NB4 (cell line): Measurements from ENCODE around the gene SRRM2.
A peak's percentile ranks its signal among the peaks of the same experiment; 100 is the strongest.
"Not testable (repeated sequence)": the region's sequence is repeated elsewhere in the genome, so short reads cannot be mapped to it uniquely, and the experiment has no call there.

Source experiments
- DNase-seq: peaks from one replicate; pipeline ENCODE4 v3.0.0; 2010; ENCODE audit warnings: low read depth
- H3K4me3 ChIP-seq: one replicate; pipeline ENCODE4 v1.5.1; 2011; ENCODE audit warnings: mild to moderate bottlenecking, low read depth, low read length, moderate library complexity
- MYC ChIP-seq: IDR thresholded peaks from 2 replicates; pipeline ENCODE4 v1.6.1; 2011; ENCODE audit warnings: low read depth, low read length
- POLR2A ChIP-seq: IDR thresholded peaks from 2 replicates; pipeline ENCODE4 v1.6.1; 2011; ENCODE audit warnings: mild to moderate bottlenecking; ENCODE audit not compliant: insufficient read length; ENCODE audit errors: extremely low read depth
- TF ChIP-seq, protein P1 (sequence below): IDR thresholded peaks from 2 replicates; pipeline ENCODE4 v1.6.1; 2011; ENCODE audit warnings: low read depth, low read length
- TF ChIP-seq, protein P2 (sequence below): IDR thresholded peaks from one replicate; pipeline ENCODE4 v1.5.1; 2012; ENCODE audit warnings: low read depth, low read length

SRRM2 gene

DNA sequence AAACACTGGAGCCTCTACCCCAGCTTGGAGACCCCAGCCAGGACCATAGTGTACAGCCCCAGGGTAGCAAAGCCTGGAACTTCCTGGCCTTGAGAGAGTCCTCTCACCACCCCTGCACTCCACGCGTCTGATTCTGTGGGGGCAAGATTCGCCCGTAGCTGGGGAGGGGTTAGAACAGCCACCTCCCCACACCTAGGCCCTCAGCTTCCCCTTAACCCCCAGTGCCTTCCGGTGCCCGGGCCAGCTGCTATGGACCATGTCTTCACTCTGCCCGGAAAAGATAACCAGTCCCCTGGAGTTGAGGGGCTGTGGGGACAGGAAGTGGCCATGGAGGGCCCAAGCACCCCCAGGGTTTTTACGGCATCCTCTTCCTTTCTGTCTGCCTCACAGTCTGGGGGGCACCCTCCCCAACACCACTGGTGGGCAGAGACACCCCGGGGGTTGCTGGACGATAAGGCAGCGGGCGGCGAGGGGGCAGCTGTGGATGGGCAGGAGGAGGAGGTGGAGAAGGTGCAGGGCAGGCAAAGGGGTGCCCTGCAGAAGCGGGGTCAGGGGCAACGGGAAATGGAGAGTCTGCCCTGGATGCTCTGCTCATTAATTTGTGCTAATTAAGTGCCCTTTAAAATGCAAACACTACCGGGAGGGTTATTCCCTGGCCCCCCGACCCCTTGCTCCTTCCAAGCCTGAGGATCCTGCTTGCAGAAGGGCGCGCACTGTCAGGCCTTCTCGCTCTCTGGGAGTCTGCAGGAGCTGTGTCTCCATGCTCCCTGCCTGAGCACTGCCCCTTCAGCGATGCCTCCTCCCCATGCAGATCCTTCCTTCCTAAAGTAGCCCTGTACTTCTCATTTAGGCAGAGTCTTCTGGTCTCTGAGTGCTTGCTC lies 34.8 kb upstream of the SRRM2 start:
- no peak overlapping the region for H3K4me3 ChIP-seq
- DNase-seq: no peak
- TF ChIP-seq MYC (no peak), POLR2A (no peak)
- TF ChIP-seq, protein P1, sequence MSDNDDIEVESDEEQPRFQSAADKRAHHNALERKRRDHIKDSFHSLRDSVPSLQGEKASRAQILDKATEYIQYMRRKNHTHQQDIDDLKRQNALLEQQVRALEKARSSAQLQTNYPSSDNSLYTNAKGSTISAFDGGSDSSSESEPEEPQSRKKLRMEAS: no peak
- TF ChIP-seq, protein P2, sequence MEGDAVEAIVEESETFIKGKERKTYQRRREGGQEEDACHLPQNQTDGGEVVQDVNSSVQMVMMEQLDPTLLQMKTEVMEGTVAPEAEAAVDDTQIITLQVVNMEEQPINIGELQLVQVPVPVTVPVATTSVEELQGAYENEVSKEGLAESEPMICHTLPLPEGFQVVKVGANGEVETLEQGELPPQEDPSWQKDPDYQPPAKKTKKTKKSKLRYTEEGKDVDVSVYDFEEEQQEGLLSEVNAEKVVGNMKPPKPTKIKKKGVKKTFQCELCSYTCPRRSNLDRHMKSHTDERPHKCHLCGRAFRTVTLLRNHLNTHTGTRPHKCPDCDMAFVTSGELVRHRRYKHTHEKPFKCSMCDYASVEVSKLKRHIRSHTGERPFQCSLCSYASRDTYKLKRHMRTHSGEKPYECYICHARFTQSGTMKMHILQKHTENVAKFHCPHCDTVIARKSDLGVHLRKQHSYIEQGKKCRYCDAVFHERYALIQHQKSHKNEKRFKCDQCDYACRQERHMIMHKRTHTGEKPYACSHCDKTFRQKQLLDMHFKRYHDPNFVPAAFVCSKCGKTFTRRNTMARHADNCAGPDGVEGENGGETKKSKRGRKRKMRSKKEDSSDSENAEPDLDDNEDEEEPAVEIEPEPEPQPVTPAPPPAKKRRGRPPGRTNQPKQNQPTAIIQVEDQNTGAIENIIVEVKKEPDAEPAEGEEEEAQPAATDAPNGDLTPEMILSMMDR: no peak

DNA sequence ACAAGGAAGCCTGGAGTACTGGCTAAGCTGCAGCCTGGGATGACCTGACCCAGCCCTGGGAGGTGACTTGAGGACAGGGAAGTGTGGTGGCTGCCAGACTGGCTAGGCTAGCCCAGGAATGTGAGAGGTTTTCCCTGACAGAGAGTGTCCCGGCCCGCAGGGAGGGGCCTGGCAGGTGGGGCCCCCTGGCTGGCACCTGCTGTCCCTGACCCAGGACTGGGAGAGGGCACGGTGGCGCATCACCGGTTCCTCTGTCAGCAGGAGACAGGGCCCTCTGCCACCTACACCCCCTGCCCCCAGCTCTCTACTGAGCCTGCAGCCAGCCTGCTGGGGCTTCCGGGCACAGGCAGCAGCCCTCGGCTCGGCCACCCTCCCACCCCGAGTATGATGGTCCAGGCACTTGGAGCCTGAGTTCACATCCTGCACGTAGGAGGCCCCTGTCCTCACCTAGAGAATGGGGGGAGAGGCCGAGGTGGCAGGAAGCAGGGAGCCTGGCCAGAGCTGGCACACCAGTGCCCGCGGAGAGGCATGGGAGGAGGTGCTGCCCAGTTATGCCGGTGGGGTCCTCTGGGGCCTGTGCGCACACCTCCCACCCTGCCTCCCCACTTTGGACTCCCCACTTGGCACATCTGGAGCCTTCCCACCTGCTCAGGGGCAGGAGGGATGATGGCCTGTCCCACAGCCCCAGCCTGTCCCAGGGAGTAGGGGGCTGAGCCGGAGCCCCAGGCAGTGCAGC lies 32.9 kb upstream of the SRRM2 start:
- no peak for DNase-seq
- TF ChIP-seq MYC (no peak), POLR2A (no peak)
- TF ChIP-seq, protein P2: no peak
- TF ChIP-seq, protein P1: no peak
- no peak overlapping the region for H3K4me3 ChIP-seq

DNA sequence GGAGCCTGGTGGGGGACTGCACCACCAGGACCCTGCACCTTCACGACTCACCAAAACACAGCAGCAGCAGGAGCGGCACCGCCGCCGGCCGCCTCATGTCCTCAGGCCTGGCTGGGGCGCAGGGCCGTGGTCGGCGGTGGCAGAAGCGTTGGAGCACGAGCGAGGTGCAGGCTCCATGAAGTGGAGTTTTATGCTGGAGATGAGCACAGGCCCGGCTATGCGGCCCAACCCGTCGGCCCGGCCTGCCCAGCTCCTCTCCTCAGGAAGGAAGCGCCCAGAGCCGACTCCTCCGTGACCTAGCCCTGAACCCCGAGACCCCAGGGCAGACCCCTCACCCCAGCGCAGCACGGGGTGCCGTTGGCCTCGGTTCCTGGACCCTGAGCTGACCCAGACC lies 32.4 kb upstream of the SRRM2 start, which contains the start of gene PRSS27:
TSS of gene PRSS27 (minus strand) at position 161 of the 394 bp plus-strand sequence. CDS start at position 97, 64 bp downstream.
- peak within 1 kb of the TSS; percentile 40 for H3K4me3 ChIP-seq
- no peak for DNase-seq
- TF ChIP-seq, protein P1: no peak
- TF ChIP-seq POLR2A: no peak
- TF ChIP-seq MYC: no peak
- TF ChIP-seq, protein P2: no peak

DNA sequence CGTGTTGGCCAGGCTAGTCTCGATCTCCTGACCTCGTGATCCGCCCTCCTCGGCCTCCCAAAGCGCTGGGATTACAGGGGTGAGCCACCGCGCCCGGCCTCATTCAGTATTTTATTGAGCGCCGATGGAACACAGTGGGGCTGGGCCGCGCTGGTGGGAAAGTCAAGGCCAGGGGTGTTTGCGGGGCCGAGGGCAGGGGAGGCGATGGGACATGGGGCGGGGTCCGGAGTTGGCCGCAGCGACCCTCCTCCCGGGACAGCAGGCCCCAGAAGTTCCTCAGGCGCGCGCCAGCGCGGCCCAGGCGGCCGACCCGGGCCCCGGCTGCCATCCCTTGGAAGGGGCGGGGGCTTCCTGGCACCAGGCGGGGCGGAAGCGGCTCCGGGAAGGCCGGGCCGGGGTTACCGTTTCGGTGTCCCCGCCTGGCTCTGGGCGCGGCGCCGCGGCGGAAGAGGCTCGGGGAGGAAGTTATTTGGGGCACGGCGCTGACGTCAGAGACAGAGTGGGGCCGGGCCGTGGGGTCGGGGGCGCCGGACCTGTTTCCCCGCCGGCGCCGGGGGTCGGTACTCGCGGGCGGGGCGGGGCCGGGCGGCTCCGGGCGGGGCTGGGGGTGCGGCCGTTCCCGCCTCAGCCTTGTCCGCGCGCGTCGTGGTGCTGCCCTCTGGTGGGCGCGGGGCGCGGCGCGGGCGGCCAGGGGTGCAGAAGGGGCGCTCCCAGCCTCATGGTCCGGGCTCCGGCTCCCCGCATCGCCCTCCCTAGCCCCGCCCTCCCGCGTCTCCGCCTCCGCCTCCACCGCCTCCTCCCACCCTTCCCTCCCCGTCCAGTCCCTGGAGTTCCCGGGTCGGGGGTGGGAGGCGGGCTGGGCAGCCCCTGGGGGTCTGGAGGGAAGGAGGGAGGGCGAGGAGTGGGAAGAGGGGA lies 31.5 kb upstream of the SRRM2 start:
- DNase-seq: peak; percentile 90
- H3K4me3 ChIP-seq: peak overlapping the region; percentile 69
- TF ChIP-seq, protein P2: peak; percentile 48
- TF ChIP-seq, protein P1: no peak; the same call in 1 of the 2 replicates
- TF ChIP-seq MYC (peak; percentile 64), POLR2A (peak; percentile 59)

DNA sequence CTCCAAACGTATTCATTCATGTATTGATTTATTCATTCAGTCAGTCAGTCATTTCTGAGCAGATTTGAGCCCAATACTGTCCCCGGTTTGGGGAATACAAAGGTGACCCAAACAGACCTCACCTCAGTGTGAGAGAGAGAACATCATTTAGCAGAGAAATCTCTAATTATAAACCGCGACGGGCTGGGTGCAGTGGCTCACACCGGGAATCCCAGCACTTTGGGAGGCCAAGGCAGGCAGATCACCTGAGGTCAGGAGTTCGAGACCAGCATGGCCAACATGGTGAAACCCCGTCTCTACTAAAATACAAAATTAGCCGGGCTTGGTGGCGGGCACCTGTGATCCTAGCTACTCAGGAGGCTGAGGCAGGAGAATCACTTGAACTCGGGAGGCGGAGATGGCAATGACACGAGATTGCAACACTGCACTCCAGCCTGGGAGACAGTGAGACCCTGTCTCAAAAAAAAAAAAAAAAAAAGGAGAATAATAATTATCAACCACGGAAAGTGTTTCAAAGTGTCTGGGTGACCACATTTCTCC lies 30.7 kb upstream of the SRRM2 start:
- H3K4me3 ChIP-seq: peak overlapping the region; percentile 69
- not testable (repeated sequence) for DNase-seq
